Natural killer cell (primary cell): ENCODE data around the gene LIMK2. TPM values are rescaled to one million over a fixed set of nuclear protein-coding genes. Genes with fewer than 3 reads are reported as not detected.
A peak's percentile ranks its signal among the peaks of the same experiment; 100 is the strongest.

Experiments
- ATAC-seq, 3 donors: fragments of 150-1000 bp in 2 of 3; fragments of 200-7000 bp in 1 of 3; cut with Tn5 transposase; 1 replicate in 1 of 3; 2 replicates in 2 of 3; pipeline ENCODE4 v1.10.0; 2021; ENCODE audit warnings: mild to moderate bottlenecking in 2 of 3, moderate library complexity in 2 of 3
- DNase-seq, 2 donors: peaks; one replicate each; pipeline versions ENCODE4 v3.0.0 to v3.0.0-alpha.2; 2013 to 2021; ENCODE audit warnings: mixed read lengths in 1 of 2
- H3K27ac ChIP-seq: one replicate; pipeline ENCODE4 v1.5.1; 2013; ENCODE audit warnings: mild to moderate bottlenecking, low read length
- H3K27me3 ChIP-seq: one replicate; pipeline ENCODE4 v1.6.1; 2013; ENCODE audit warnings: low read length; ENCODE audit not compliant: control insufficient read depth, insufficient read depth
- H3K36me3 ChIP-seq: one replicate; pipeline ENCODE4 v1.6.1; 2013; ENCODE audit warnings: low read length; ENCODE audit not compliant: control insufficient read depth, insufficient read depth
- H3K4me1 ChIP-seq: one replicate; pipeline ENCODE4 v1.6.1; 2013; ENCODE audit warnings: low read length; ENCODE audit not compliant: control insufficient read depth, insufficient read depth
- H3K4me3 ChIP-seq: one replicate; pipeline ENCODE4 v1.5.1; 2013; ENCODE audit warnings: low read length
- H3K9me3 ChIP-seq: one replicate; pipeline ENCODE4 v1.6.1; 2013; ENCODE audit warnings: low read length; ENCODE audit not compliant: control insufficient read depth, insufficient read depth
- H3K27ac Mint-ChIP-seq, 2 donors: one replicate each; pipeline ENCODE4 v1.8.0; 2022; ENCODE audit warnings: mild to moderate bottlenecking in 2 of 2, mixed read lengths in 2 of 2, moderate library complexity in 1 of 2
- H3K27me3 Mint-ChIP-seq, 2 donors: one replicate each; pipeline ENCODE4 v1.8.0; 2022; ENCODE audit warnings: low read depth in 2 of 2, mixed read lengths in 2 of 2
- H3K36me3 Mint-ChIP-seq: one replicate; pipeline ENCODE4 v1.8.0; 2022; ENCODE audit warnings: mixed read lengths
- H3K4me1 Mint-ChIP-seq, 2 donors: one replicate each; pipeline ENCODE4 v1.8.0; 2022; ENCODE audit warnings: mixed read lengths in 2 of 2
- H3K4me3 Mint-ChIP-seq: one replicate; pipeline ENCODE4 v1.8.0; 2022; ENCODE audit warnings: mild to moderate bottlenecking, moderate library complexity, mixed read lengths
- H3K9me3 Mint-ChIP-seq, 2 donors: one replicate each; pipeline ENCODE4 v1.8.0; 2022; ENCODE audit warnings: mixed read lengths in 2 of 2
- CTCF ChIP-seq: fragments of 200-600 bp; IDR thresholded peaks from one replicate; pipeline ENCODE4 v1.8.0; 2022; ENCODE audit warnings: antibody characterized with exemption
- WGBS: methylation state at CpG from one replicate; pipeline ENCODE4 v1.1.7; 2013; ENCODE audit warnings: missing lambda C conversion rate; ENCODE audit not compliant: insufficient coverage; 5-methylcytosine and 5-hydroxymethylcytosine counted together
- intact Hi-C: fragments of 100-400 bp; cut with micrococcal nuclease; formaldehyde crosslinking; loops from one replicate; pipeline ENCODE4 v1.14.2; 2022
- total RNA-seq, 4 donors: library from RNA; stranded (reverse); fragments of 120-200 nt in 1 of 4; gene quantifications; one replicate each; pipeline versions ENCODE4 v1.2.3 to v1.2.4, GENCODE V29; 2013 to 2022

The LIMK2 gene
- total RNA-seq, 3 donors from 2014 or later (not counting 1 experiment from before 2014, with no cell fraction given), result 17.2 to 28.6 (median 19.1) TPM

DNA sequence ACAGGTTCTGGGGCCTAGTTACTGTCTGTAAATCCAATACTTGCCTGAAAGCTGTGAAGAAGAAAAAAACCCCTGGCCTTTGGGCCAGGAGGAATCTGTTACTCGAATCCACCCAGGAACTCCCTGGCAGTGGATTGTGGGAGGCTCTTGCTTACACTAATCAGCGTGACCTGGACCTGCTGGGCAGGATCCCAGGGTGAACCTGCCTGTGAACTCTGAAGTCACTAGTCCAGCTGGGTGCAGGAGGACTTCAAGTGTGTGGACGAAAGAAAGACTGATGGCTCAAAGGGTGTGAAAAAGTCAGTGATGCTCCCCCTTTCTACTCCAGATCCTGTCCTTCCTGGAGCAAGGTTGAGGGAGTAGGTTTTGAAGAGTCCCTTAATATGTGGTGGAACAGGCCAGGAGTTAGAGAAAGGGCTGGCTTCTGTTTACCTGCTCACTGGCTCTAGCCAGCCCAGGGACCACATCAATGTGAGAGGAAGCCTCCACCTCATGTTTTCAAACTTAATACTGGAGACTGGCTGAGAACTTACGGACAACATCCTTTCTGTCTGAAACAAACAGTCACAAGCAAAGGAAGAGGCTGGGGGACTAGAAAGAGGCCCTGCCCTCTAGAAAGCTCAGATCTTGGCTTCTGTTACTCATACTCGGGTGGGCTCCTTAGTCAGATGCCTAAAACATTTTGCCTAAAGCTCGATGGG lies 66.7 kb downstream of the LIMK2 start:
- no peaks in the 10 kb centered on the region for H3K27me3 Mint-ChIP-seq
- H3K4me3 ChIP-seq, result no peak overlapping the region
- peak in 2 of 3 donors; percentile 3 to 14 for ATAC-seq
- H3K4me1 ChIP-seq, result peaks cover 10% of the 10 kb centered on the region
- no peaks in the 10 kb centered on the region for H3K9me3 ChIP-seq
- peak overlapping the region; percentile 28 for H3K4me3 Mint-ChIP-seq
- intact Hi-C loops, result no loop called here
- H3K27ac ChIP-seq, result peak overlapping the region; percentile 41
- no peaks in the 10 kb centered on the region for H3K9me3 Mint-ChIP-seq
- H3K36me3 ChIP-seq, result peaks cover 73% of the 10 kb centered on the region
- WGBS, result 79% methylated on average over 6 of the region's 6 CpGs
- TF ChIP-seq CTCF, result no peak
- peaks cover 5% of the 10 kb centered on the region for H3K36me3 Mint-ChIP-seq
- H3K27me3 ChIP-seq, result no peaks in the 10 kb centered on the region
- DNase-seq, result peak in 1 of 2 donors; percentile 68
- H3K4me1 Mint-ChIP-seq, result peaks cover 0 to 7% of the 10 kb centered on the region in 2 donors
- H3K27ac Mint-ChIP-seq, result peak overlapping the region; percentile 58 to 80

GRCh38 chr22:31279327-31279669 lies 67.2 kb downstream of the LIMK2 start:
- Mint-ChIP-seq H3K27ac (peak overlapping the region; percentile 58 to 80), H3K4me1 (peaks cover 0 to 7% of the 10 kb centered on the region in 2 donors), H3K36me3 (peaks cover 5% of the 10 kb centered on the region), H3K27me3 (no peaks in the 10 kb centered on the region), H3K4me3 (peak overlapping the region; percentile 9), H3K9me3 (no peaks in the 10 kb centered on the region)
- DNase-seq, result no peak
- peak overlapping the region; percentile 41 for H3K27ac ChIP-seq
- TF ChIP-seq CTCF, result no peak
- peaks cover 75% of the 10 kb centered on the region for H3K36me3 ChIP-seq
- H3K9me3 ChIP-seq, result no peaks in the 10 kb centered on the region
- peaks cover 10% of the 10 kb centered on the region for H3K4me1 ChIP-seq
- intact Hi-C loops, result no loop called here
- H3K27me3 ChIP-seq, result no peaks in the 10 kb centered on the region
- H3K4me3 ChIP-seq, result no peak overlapping the region
- peak in 1 of 3 donors; percentile 2 for ATAC-seq

DNA sequence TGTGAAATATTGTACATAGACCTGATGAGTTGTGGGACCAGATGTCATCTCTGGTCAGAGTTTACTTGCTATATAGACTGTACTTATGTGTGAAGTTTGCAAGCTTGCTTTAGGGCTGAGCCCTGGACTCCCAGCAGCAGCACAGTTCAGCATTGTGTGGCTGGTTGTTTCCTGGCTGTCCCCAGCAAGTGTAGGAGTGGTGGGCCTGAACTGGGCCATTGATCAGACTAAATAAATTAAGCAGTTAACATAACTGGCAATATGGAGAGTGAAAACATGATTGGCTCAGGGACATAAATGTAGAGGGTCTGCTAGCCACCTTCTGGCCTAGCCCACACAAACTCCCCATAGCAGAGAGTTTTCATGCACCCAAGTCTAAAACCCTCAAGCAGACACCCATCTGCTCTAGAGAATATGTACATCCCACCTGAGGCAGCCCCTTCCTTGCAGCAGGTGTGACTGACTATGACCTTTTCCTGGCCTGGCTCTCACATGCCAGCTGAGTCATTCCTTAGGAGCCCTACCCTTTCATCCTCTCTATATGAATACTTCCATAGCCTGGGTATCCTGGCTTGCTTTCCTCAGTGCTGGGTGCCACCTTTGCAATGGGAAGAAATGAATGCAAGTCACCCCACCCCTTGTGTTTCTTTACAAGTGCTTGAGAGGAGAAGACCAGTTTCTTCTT lies 67.9 kb downstream of the LIMK2 start:
- H3K4me3 Mint-ChIP-seq, result no peak overlapping the region

More for the DNA sequence above, 67.9 kb downstream of the LIMK2 start:
- Mint-ChIP-seq H3K27me3 (no peaks in the 10 kb centered on the region), H3K4me1 (peaks cover under 1 to 7% of the 10 kb centered on the region in 2 donors), H3K9me3 (no peaks in the 10 kb centered on the region), H3K27ac (peak overlapping the region; percentile 58 to 80), H3K36me3 (peaks cover 5% of the 10 kb centered on the region)
- peak in 1 of 3 donors; percentile 4 for ATAC-seq
- H3K27ac ChIP-seq, result peak overlapping the region; percentile 15
- peak in 1 of 2 donors; percentile 46 for DNase-seq
- no peaks in the 10 kb centered on the region for H3K27me3 ChIP-seq
- intact Hi-C loops, result no loop called here
- peaks cover 80% of the 10 kb centered on the region for H3K36me3 ChIP-seq
- no peak overlapping the region for H3K4me3 ChIP-seq
- H3K9me3 ChIP-seq, result no peaks in the 10 kb centered on the region
- H3K4me1 ChIP-seq, result peaks cover 14% of the 10 kb centered on the region
- TF ChIP-seq CTCF, result no peak
